HepG2 (cell line): ENCODE data around the gene SPIN4. TPM values are rescaled to one million over a fixed set of nuclear protein-coding genes. Genes with fewer than 3 reads are reported as not detected.
"Not testable (repeated sequence)": the region's sequence is repeated elsewhere in the genome, so short reads cannot be mapped to it uniquely, and the experiment has no call there.

ENCODE experiments used
- ATAC-seq: fragments of 200-7000 bp; cut with Tn5 transposase; 3 replicates; pipeline ENCODE4 v1.9.1; 2020; ENCODE audit warnings: mild to moderate bottlenecking, moderate library complexity
- BruUV-seq: library from RNA; stranded (reverse); fragments of 400-500 nt; replicated peaks from 2 replicates; lab custom pipeline; 2021; lab: Mats Ljungman, UMichigan
- CTCF ChIA-PET: fragments of 300-600 bp; formaldehyde crosslinking; extraction: SDS; loops from one replicate; lab custom pipeline; 2021; ENCODE audit warnings: low total read pairs, inconsistent platforms, low intra/inter-chr PET ratio; lab: Yijun Ruan, JAX
- POLR2A ChIA-PET: fragments of 350-600 bp; sonication (Branson Sonifier 250); formaldehyde crosslinking; loops from one replicate; lab custom pipeline; 2020; ENCODE audit warnings: antibody characterized with exemption, inconsistent platforms; lab: Yijun Ruan, JAX
- DNase-seq: peaks from one replicate; pipeline ENCODE4 v3.0.0-alpha.2; 2015; ENCODE audit warnings: low spot score
- FAIRE-seq: peaks from 3 replicates; lab custom pipeline; 2011; peaks lifted over from hg19 to GRCh38; lab: Jason Lieb, UNC
- H2AFZ ChIP-seq: one replicate; pipeline ENCODE4 v1.6.1; 2011; ENCODE audit warnings: low read length, inconsistent platforms
- H3K27ac ChIP-seq: fragments of 300-600 bp; 3 replicates; pipeline ENCODE4 v1.8.0; 2011; ENCODE audit warnings: mixed run types, mild to moderate bottlenecking, mixed read lengths, low read length, inconsistent platforms; ENCODE audit not compliant: insufficient read depth; ENCODE audit errors: extremely low read length
- H3K27me3 ChIP-seq, 2 experiments: fragments of 200-600 bp in 1 of 2; 2 replicates in 1 of 2; 3 replicates in 1 of 2; pipeline versions ENCODE4 v1.6.0 to v1.8.0; 2011; ENCODE audit warnings: low read length in 2 of 2, mild to moderate bottlenecking in 2 of 2, moderate library complexity in 2 of 2, inconsistent platforms in 1 of 2; ENCODE audit not compliant: insufficient read depth in 2 of 2, control insufficient read depth in 1 of 2
- H3K36me3 ChIP-seq, 2 experiments: fragments of 200-600 bp in 1 of 2; replicated peaks in 1 of 2; 2 replicates in 1 of 2; 3 replicates in 1 of 2; pipeline versions ENCODE4 v1.5.1 to v1.8.0; 2011; ENCODE audit warnings: low read length in 2 of 2, inconsistent platforms in 1 of 2; ENCODE audit not compliant: insufficient read depth in 2 of 2, control insufficient read depth in 1 of 2
- H3K4me1 ChIP-seq: 2 replicates; pipeline ENCODE4 v1.5.1; 2012; ENCODE audit warnings: low read length, inconsistent platforms; ENCODE audit not compliant: insufficient read depth
- H3K4me2 ChIP-seq: 2 replicates; pipeline ENCODE4 v1.6.0; 2011; ENCODE audit warnings: low read depth, low read length, inconsistent platforms
- H3K4me3 ChIP-seq, 3 experiments: fragments of 200-600 bp in 1 of 3; sonication (generic), shearing (Covaris generic) in 1 of 3; replicated peaks in 1 of 3; 2 replicates each; pipeline ENCODE4 v1.5.1; 2011 to 2016; ENCODE audit warnings: low read length in 3 of 3, inconsistent platforms in 2 of 3, low read depth in 2 of 3, mild to moderate bottlenecking in 2 of 3, control low read depth in 1 of 3, mixed read lengths in 1 of 3; ENCODE audit not compliant: insufficient read depth in 1 of 3
- H3K79me2 ChIP-seq: one replicate; pipeline ENCODE4 v1.6.1; 2011; ENCODE audit warnings: low read length, inconsistent platforms; ENCODE audit not compliant: insufficient read depth
- H3K9ac ChIP-seq: 2 replicates; pipeline ENCODE4 v1.6.0; 2011; ENCODE audit warnings: mild to moderate bottlenecking, low read depth, low read length, inconsistent platforms; ENCODE audit not compliant: insufficient read depth
- H3K9me3 ChIP-seq: 2 replicates; pipeline ENCODE4 v1.5.1; 2012; ENCODE audit warnings: mild to moderate bottlenecking, low read length
- H4K20me1 ChIP-seq: 2 replicates; pipeline ENCODE4 v1.6.0; 2011; ENCODE audit warnings: inconsistent platforms, mild to moderate bottlenecking, low read length, moderate library complexity; ENCODE audit not compliant: insufficient read depth
- BCL3 ChIP-seq: sonication (generic); formaldehyde crosslinking; IDR thresholded peaks from 2 replicates; pipeline ENCODE4 v1.5.1; 2020; ENCODE audit warnings: mild to moderate bottlenecking, missing genetic modification reagents, moderate library complexity
- GPN1 ChIP-seq: sonication (generic); formaldehyde crosslinking; IDR thresholded peaks from 2 replicates; pipeline ENCODE4 v1.5.1; 2020; ENCODE audit warnings: missing genetic modification reagents, borderline replicate concordance
- GTF3A ChIP-seq: sonication (generic); formaldehyde crosslinking; conservative IDR thresholded peaks from 2 replicates; pipeline ENCODE4 v1.4.0; 2020; ENCODE audit warnings: mild to moderate bottlenecking, missing genetic modification reagents
- ZBTB14 ChIP-seq: sonication (generic); formaldehyde crosslinking; IDR thresholded peaks from 2 replicates; pipeline ENCODE4 v1.4.0; 2020; ENCODE audit warnings: missing genetic modification reagents
- ZBTB38 ChIP-seq: sonication (generic); formaldehyde crosslinking; IDR thresholded peaks from 2 replicates; pipeline ENCODE4 v1.5.1; 2020; ENCODE audit warnings: mild to moderate bottlenecking, missing genetic modification reagents
- ZKSCAN1 ChIP-seq: fragments of 150-350 bp; IDR thresholded peaks from 2 replicates; pipeline ENCODE4 v1.6.1; 2014; ENCODE audit warnings: low read length
- ZNF180 ChIP-seq: sonication (generic); formaldehyde crosslinking; IDR thresholded peaks from 2 replicates; pipeline ENCODE4 v1.4.0; 2020; ENCODE audit warnings: low read depth, missing genetic modification reagents, borderline replicate concordance
- ZNF530 ChIP-seq: sonication (generic); formaldehyde crosslinking; IDR thresholded peaks from 2 replicates; pipeline ENCODE4 v1.5.0; 2020; ENCODE audit warnings: low read depth, mild to moderate bottlenecking, missing genetic modification reagents
- ZNF576 ChIP-seq: sonication (generic); formaldehyde crosslinking; IDR thresholded peaks from 2 replicates; pipeline ENCODE4 v1.4.0; 2020; ENCODE audit warnings: mild to moderate bottlenecking, missing genetic modification reagents
- ZNF747 ChIP-seq: sonication (generic); formaldehyde crosslinking; IDR thresholded peaks from 2 replicates; pipeline ENCODE4 v1.8.1; 2023; ENCODE audit warnings: missing genetic modification reagents, mild to moderate bottlenecking, borderline replicate concordance
- ZSCAN25 ChIP-seq: sonication (generic); formaldehyde crosslinking; IDR thresholded peaks from 2 replicates; pipeline ENCODE4 v1.8.0; 2022; ENCODE audit warnings: mild to moderate bottlenecking, missing genetic modification reagents
- WGBS: methylation state at CpG from one replicate; pipeline ENCODE4 v1.1.6; 2017; ENCODE audit warnings: low lambda C conversion rate; 5-methylcytosine and 5-hydroxymethylcytosine counted together
- in situ Hi-C: cut with HindIII; loops from 2 replicates; pipeline ENCODE4 v1.10.0; 2017; ENCODE audit warnings: low pct_unique_long_range_greater_than_20kb; ENCODE audit not compliant: extremely low pct_ligation_motif_present
- intact Hi-C: fragments of 100-400 bp; cut with micrococcal nuclease; formaldehyde crosslinking; loops from one replicate; pipeline ENCODE4 v1.10.0; 2022; ENCODE audit not compliant: unreplicated experiment
- polyA plus RNA-seq, 8 experiments: library from polyadenylated mRNA; depleted of rRNA in 3 of 8; stranded (reverse) in 7 of 8; unstranded in 1 of 8; fragments of >200 nt; fragmentation: Illumina TruSeq in 4 of 8; extraction: Trizol in 4 of 8; gene quantifications; 2 replicates each; pipeline versions ENCODE4 v1.2.1 to v1.2.3, GENCODE V29; 2011 to 2016; ENCODE audit warnings: low read depth in 4 of 8, missing spikeins in 1 of 8, mixed read lengths in 1 of 8; ENCODE audit not compliant: insufficient read depth in 1 of 8
- total RNA-seq, 5 experiments: library from RNA; depleted of rRNA; stranded (reverse); fragments of >200 nt; fragmentation: Illumina TruSeq; extraction: Trizol; gene quantifications; 2 replicates each; pipeline ENCODE4 v1.2.3, GENCODE V29; 2016; ENCODE audit warnings: low read depth in 1 of 5
- TF ChIP-seq, protein P1 (sequence below): sonication (generic); formaldehyde crosslinking; IDR thresholded peaks from 2 replicates; pipeline ENCODE4 v1.5.0; 2020; ENCODE audit warnings: missing genetic modification reagents

Gene SPIN4
- total and polyA plus RNA-seq, 2 of the 13 experiments (the other 11 are each of a cell fraction or from before 2014, with no cell fraction given): 1.9 to 2.6 TPM

DNA sequence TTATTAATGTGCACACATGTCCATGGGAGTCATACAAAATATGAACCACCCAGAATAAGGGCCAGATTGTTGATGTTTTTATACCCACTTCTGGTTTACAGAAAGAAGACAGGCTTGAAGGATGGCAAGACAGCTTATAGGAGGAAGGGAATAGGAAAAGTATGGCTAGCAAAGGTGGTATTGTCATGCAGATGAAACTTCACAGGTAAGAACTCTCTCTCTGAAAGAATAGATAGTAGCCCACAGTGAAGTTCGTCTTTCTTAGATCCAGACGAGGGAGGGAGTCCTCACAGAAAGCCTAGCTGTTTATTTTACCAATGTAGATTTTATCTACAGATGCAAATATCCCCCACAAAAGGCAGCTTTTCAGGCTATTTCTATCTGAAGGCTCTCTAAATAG lies 43.7 kb upstream of the SPIN4 start:
- DNase-seq: no peak
- Histone ChIP-seq H3K27ac (no peak overlapping the region), H3K9me3 (no peaks in the 10 kb centered on the region), H3K79me2 (no peaks in the 10 kb centered on the region), H3K4me2 (no peak overlapping the region), H3K4me1 (no peaks in the 10 kb centered on the region), H3K27me3 (no peaks in the 10 kb centered on the region), H3K36me3 (no peaks in the 10 kb centered on the region), H3K9ac (no peak overlapping the region), H2AFZ (no peak overlapping the region), H3K4me3 (no peak overlapping the region), H4K20me1 (no peaks in the 10 kb centered on the region)
- ATAC-seq: no peak
- no peak for TF ChIP-seq ZNF180 (CRISPR knock-in tag)
- no peak for TF ChIP-seq ZSCAN25 (CRISPR knock-in tag)
- no peak for TF ChIP-seq BCL3 (CRISPR knock-in tag)
- TF ChIP-seq ZNF747 (CRISPR knock-in tag): no peak
- no peak for TF ChIP-seq ZBTB14 (CRISPR knock-in tag)
- TF ChIP-seq GTF3A (CRISPR knock-in tag): no peak
- TF ChIP-seq, protein P1, sequence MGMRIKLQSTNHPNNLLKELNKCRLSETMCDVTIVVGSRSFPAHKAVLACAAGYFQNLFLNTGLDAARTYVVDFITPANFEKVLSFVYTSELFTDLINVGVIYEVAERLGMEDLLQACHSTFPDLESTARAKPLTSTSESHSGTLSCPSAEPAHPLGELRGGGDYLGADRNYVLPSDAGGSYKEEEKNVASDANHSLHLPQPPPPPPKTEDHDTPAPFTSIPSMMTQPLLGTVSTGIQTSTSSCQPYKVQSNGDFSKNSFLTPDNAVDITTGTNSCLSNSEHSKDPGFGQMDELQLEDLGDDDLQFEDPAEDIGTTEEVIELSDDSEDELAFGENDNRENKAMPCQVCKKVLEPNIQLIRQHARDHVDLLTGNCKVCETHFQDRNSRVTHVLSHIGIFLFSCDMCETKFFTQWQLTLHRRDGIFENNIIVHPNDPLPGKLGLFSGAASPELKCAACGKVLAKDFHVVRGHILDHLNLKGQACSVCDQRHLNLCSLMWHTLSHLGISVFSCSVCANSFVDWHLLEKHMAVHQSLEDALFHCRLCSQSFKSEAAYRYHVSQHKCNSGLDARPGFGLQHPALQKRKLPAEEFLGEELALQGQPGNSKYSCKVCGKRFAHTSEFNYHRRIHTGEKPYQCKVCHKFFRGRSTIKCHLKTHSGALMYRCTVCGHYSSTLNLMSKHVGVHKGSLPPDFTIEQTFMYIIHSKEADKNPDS (CRISPR knock-in tag): no peak
- no peak for TF ChIP-seq GPN1
- no peak for TF ChIP-seq ZKSCAN1
- TF ChIP-seq ZBTB38 (CRISPR knock-in tag): no peak
- TF ChIP-seq ZNF576 (CRISPR knock-in tag): no peak
- no peak for TF ChIP-seq ZNF530 (CRISPR knock-in tag)
- in situ Hi-C loops (no loop called here), intact Hi-C loops (no loop called here)
- ChIA-PET POLR2A (no interaction called here), CTCF (no interaction called here)
- FAIRE-seq: no peak
- WGBS: 0% methylated on average over 2 of the region's 2 CpGs
- no TSS peak for BruUV-seq

DNA sequence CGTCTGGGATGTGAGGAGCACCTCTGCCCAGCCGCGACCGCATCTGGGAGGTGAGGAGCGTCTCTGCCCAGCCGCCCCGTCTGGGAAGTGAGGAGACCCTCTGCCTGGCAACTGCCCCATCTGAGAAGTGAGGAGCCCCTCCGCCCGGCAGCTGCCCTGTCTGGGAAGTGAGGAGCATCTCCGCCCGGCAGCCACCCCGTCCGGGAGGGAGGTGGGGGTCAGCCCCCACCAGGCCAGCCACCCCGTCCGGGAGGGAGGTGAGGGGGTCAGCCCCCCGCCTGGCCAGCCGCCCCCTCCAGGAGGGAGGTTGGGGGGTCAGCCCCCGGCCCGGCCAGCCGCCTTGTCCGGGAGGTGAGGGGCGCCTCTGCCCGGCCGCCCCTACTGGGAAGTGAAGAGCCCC lies 42.0 kb upstream of the SPIN4 start:
- H3K27me3 ChIP-seq, in situ Hi-C loops, H3K4me3 ChIP-seq, intact Hi-C loops, H3K9ac ChIP-seq, POLR2A ChIA-PET, ATAC-seq, H3K4me1 ChIP-seq, FAIRE-seq, H3K9me3 ChIP-seq, H3K79me2 ChIP-seq, H3K27ac ChIP-seq, H3K36me3 ChIP-seq, H3K4me2 ChIP-seq, H4K20me1 ChIP-seq, H2AFZ ChIP-seq, BruUV-seq, DNase-seq, CTCF ChIA-PET: not testable (repeated sequence)
- no CpG with 5 or more reads among the region's 24 CpGs for WGBS
